KOPT-K1 (cell line): Measurements from ENCODE around the gene EIF5.
A peak's percentile ranks its signal among the peaks of the same experiment; 100 is the strongest.

Experiments
- H3K27ac ChIP-seq: fragments of 200-600 bp; sonication (generic); 2 replicates; pipeline ENCODE4 v1.5.1; 2016; ENCODE audit warnings: antibody characterized with exemption, mild to moderate bottlenecking, low read depth, low read length; ENCODE audit not compliant: poor library complexity, severe bottlenecking
- H3K36me3 ChIP-seq: fragments of 200-600 bp; sonication (generic); 2 replicates; pipeline ENCODE4 v1.5.1; 2017; ENCODE audit warnings: antibody characterized with exemption, mild to moderate bottlenecking, low read length, moderate library complexity; ENCODE audit not compliant: insufficient read depth
- H3K9me3 ChIP-seq: fragments of 200-600 bp; sonication (generic); 2 replicates; pipeline ENCODE4 v1.5.1; 2017; ENCODE audit warnings: antibody characterized with exemption, low read length, mild to moderate bottlenecking; ENCODE audit not compliant: insufficient read depth, poor library complexity, severe bottlenecking

The EIF5 gene

DNA sequence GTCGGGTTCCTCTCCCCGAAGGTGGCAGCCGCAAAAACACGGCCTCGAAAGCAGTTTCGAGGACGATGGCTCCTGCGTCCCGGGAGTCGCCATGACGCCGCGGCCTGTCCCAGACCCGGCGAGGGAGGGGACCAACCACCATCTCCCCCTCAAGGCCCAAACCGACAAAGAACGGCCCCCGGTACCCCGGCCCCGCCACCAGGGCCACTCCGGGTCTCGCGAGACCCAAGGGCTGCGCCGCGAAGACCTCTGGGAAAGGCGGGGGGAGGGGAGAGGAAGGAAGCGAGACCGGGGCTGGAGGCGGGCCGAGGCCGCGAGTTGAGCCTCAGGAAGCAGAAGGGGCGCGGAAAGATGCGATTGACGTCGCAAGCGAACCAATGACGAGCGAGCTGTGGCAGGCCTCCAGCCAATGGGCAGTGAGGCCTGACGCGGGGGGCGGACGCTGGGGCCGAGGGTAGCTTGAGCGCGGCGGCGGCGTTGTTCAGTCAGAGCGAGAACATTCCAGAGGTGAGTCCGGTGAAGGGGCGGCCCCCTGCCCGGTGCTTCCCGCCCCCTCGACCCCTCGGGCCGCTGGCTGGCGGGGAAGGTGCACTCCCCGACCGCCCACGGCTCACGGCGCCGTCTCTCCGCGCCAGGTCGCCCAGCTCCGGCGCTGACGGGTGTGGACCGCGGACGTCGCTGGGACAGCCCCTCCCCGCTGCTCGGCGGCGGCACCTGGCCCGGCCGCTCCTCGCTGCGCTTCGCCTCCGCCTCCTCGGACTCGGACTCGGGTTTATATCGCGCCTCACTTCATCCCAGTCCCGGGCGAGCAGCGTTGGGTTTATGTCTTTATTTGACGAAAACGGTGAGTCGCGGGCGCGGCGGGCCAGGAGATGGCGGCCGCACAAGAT, at the start of gene EIF5:
Gene EIF5 (plus strand): TSS at position 484 of the 890 bp plus-strand sequence. CDS start 1,624 bp downstream, outside the sequence.
- peaks cover 41% of the 10 kb centered on the region for H3K36me3 ChIP-seq
- peak within 1 kb of the TSS; percentile 100 for H3K27ac ChIP-seq
- no peaks in the 10 kb centered on the region for H3K9me3 ChIP-seq

DNA sequence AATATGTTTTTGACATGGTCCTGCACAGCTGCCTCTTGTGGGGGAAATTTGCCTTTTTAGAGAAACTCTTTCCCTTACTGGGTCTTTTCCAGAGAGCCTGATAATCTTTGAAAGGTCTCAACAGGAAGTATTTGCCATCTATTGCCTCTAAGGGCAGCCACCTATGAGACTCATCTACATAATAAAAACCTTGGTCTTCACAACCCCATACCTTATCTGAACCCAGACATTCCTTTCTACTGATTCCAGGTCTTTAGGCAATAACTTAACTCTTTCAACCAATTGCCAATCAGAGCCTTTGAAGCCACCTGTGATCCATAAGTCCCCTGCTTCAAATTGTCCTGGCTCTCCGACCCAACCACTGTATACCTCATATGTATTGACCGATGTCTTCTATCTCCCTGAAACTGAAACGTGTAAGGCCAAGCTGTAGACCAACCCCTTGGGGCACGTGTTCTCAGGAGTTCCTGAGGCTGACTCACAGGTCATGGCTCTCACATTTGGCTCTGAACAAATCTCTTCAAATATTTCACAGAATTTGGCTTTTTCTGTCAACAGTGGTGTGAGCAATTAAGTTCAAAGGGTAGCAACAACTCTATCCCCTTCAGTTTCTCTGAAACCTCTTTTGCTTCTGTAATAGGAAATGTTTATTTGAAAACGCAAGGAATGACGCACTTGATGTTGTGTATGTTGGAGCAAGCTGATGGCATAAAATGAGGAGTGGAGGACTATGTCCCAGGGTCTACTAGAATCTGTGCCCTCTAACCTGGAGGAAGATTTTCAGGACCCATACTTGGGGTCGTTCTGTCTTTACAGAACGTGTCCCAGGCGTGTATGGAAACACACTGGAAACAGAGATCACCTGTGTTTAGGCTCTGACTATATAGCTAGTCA, 49.2 kb upstream of the EIF5 start:
- Histone ChIP-seq H3K36me3 (no peaks in the 10 kb centered on the region), H3K9me3 (no peaks in the 10 kb centered on the region), H3K27ac (no peak overlapping the region)

DNA sequence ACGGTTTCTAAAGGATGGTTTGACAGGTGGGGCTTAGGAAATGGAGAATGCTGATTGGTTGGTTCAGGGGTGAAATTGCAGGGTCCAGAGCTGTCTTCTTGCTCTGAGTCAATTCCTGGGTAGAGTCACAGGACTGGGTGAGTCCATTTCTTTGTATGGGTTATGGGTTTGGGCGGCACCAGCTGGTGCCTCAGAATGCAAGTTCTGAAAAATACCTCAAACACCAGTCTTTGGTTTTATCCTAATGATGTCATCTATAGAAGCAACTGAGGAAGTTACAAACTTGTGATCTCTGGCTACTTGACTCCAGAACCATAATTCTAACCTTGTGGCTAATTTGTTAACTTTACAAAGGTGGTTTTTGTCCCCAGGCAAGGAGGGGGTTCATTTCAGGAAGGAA, 47.6 kb upstream of the EIF5 start:
- Histone ChIP-seq H3K27ac (no peak overlapping the region), H3K36me3 (no peaks in the 10 kb centered on the region), H3K9me3 (no peaks in the 10 kb centered on the region)

DNA sequence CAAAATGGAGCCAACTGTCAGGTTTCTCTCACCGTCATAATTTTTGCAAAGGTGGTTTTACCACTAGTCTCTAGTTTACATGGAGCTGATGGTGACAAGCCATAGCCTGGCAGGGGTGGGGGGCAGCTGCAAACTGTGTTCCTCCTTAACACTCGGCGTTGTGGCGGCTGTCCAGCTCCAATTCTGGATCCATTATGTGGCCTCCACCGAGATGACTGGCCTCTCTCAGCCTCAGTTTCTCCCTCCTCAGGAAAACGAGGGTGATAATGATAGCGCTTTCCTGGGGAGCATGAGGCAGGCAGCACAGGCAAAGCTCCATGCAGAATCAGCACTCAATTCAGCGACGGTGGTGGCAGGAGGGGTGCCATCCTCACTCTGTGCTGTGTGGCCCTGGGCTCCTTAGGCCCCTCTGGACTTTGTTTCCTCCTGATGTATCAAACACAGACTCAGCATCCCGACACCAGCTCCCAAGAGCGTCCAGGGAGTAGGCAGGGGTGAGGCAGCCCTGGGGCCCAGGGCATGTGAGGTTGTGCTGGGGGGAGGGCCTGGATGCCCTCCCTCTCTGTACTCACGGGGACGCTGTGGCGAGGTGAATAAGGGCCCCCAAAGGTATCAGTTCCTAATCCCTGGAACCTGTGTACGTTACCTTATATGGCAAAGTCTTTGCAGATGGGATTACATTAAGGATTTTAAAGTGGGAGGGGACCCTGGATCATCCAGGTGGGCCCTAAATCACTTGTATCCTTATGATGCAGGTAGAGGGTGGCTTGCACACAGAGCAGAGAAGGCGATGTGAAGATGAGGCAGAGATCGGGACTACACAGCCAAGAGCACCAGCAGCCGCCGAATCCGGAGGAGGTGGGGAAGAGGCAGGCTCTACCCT, 46.8 kb upstream of the EIF5 start:
- H3K9me3 ChIP-seq: no peaks in the 10 kb centered on the region
- H3K36me3 ChIP-seq: no peaks in the 10 kb centered on the region
- no peak overlapping the region for H3K27ac ChIP-seq

DNA sequence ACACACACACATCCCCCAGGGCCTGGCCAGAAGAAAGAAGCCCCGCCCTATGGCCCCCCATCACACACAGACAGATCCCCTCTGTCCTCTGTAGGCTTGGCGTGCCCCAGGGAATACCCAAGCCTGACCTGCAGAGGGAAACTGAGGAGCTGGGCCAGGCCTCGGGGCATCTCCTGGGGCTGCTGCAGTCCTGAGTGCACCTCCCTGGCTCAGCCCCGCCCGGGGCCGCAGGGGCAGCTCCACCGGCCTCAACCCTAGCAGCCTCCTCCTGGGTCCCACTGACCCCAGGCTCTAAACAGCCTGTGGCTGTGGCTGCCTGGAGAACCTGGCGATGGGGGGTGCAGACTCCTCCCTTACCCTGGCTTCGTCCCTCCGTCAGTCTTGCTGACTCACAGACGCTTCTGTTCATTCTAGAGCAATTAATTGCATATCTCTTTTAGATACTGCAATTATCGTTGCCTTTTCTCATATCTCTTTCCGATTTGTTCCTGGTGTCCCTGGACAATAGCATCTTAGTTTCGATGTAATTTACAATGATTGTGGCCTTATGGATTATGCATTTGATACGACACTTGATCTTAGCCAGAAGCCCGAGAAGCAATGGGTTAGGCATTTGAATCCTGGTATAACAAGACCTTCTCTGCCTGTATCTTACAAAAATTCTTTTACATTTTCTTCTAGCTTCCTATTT, 45.8 kb upstream of the EIF5 start:
- Histone ChIP-seq H3K9me3 (no peaks in the 10 kb centered on the region), H3K36me3 (no peaks in the 10 kb centered on the region), H3K27ac (no peak overlapping the region)

DNA sequence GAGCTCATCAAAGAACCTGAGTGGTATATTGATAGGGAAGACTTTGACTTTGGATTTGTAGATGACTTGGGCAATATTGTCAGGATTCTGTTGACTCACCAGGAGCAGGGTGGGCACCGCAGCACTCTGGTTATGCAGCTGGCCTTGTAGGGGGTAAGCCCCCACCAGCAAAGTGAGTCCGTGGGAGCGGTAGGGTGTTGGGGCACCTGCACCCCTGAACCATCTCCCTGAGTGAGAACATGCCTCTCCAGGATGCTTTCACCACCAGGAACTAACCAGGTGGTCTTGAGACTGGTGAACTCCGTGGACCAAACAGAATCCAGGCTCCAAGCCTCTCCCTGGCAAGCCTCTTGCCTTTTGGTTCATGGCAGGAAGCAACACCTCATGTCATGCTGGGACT, 44.0 kb upstream of the EIF5 start:
- Histone ChIP-seq H3K36me3 (no peaks in the 10 kb centered on the region), H3K9me3 (no peaks in the 10 kb centered on the region), H3K27ac (no peak overlapping the region)

DNA sequence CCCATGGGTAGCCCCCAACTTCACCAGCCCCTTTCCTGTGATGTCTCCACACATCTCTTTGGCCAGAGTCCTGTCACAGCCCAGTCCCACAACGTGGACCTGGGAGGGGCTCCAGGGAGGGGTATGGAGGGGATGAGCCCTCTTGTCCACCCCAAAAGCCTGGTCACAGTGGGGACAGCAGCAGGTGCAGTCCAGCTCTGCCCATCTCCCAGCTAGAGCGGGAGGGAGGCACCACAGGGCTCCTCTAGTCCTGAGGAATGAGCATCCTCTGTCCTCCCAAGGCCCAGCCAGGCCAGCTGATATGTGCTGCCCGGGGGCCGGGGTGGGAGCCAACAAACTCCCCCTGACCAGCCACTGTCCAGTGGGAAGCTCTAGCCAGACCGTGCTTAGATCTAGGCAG, 43.5 kb upstream of the EIF5 start:
- H3K36me3 ChIP-seq: no peaks in the 10 kb centered on the region
- H3K9me3 ChIP-seq: no peaks in the 10 kb centered on the region
- no peak overlapping the region for H3K27ac ChIP-seq

DNA sequence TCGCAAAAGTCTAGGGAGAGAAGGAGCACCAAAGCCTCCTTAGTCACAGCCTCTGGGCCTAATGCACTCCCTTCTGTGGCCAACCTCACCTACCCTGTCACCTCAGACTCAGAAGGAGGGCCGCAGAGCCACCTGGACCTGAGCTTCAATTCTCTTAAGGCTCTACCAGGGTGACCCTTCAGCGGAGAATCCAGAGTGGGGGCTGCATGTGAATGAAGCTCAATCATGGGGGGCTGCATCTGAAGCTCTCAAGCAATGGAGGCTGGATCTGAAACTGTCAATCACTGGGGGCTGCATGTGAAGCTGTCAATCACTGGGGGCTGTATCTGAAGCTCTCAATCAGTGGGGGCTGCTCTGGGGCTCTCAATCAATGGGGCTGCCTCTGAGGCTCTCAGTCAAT, 43.1 kb upstream of the EIF5 start:
- Histone ChIP-seq H3K9me3 (no peaks in the 10 kb centered on the region), H3K36me3 (no peaks in the 10 kb centered on the region), H3K27ac (no peak overlapping the region)

DNA sequence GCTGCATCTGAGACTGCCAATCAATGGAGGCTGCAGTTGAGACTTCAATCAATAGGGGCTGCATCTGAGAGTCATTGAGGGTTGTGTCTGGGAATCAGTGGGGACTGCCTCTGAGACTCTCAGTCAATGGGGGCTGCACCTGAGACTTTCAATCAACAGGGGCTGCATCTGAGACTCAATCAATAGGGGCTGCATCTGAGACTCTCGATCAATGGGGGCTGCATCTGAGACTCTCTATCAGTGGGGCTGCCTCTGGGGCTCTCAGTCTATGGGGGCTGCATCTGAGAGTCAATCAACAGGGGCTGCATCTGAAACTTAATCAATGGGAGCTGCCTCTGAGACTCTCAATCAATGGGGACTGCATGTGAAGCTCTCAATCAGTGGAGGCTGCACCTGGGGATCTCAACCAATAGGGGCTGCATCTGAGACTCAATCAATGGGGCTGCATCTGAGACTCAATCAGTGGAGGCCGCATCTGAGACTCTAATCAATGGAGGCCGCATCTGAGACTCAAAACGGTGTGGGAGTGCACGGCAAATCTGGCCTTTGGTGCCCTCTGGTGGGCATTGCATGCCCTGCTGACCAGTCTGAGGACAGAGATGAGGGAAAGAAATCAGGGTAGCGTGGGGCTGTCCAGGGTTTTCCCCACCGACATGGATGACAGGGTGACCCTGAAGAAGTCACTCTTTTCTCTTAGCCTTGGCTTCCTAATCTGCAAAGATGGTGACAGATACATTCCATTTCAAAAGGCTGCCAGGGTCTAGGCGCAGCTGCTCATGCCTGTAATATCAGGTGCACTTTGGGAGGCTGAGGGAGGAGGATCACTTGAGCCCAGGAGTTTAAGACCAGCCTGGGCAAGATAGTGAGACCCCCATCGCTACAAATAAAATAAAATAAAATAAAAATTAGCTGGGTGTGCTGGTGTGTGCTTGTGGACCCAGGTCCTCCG, 41.3 kb upstream of the EIF5 start:
- Histone ChIP-seq H3K9me3 (no peaks in the 10 kb centered on the region), H3K27ac (no peak overlapping the region)

DNA sequence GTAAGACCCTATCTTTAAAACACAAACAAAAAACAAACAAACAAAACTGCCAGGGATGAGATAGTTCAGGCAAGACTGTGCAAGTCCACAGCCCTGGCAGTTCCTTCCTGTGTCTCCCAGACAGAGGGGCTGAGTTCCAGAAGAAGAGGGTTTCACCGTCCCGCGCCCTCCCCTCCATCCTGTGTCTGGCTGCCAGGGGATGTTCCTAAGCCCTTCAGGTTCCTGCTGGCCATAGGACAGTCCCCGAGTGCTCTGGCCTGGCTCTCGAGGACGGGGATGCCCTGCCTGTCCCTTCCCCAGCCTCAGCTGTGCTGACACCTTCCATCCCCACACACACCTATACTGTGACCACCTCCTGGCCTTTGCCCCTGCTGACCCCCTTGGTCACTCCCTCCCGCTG, 40.6 kb upstream of the EIF5 start:
- no peaks in the 10 kb centered on the region for H3K36me3 ChIP-seq
- no peaks in the 10 kb centered on the region for H3K9me3 ChIP-seq
- no peak overlapping the region for H3K27ac ChIP-seq

More for the DNA sequence above, 41.3 kb upstream of the EIF5 start:
- H3K36me3 ChIP-seq: no peaks in the 10 kb centered on the region

DNA sequence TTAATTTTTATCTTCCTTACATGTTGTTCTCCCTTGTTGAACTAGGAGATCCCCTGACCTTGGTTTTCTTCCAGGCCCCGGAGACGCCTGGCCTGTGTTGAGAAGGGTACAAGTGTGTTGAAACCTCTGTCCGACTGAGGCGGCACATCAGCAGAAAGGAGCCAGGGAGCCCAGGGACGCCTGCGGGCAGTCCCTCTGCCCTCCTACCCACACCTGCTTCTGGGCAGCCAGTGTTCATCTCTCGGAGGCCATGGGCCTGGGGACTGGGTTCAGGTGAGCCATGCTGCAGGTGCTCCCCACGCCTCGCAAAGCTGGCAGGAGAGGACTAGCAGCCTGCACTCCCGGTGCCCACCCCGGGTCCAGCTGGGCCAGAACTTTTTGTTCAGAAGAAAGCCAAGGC, 39.9 kb upstream of the EIF5 start:
- Histone ChIP-seq H3K36me3 (no peaks in the 10 kb centered on the region), H3K27ac (no peak overlapping the region), H3K9me3 (no peaks in the 10 kb centered on the region)

DNA sequence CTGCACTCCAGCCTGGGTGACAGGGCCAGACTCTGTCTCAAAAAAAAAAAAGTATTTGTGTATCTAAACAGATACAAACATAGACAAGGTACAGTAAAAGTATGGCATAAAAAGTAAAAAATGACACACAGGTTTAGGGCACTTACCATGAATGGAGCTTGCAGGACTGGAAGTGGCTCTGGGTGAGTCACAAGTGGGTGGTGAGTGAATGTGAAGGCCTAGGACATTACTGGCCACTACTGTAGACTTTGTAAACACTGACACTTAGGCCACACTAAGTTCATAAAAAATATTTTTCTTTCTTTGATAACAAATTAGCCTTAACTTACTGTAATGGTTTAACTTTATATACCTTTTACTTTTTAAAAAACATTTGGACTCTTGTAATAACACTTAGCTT, 38.0 kb upstream of the EIF5 start:
- H3K36me3 ChIP-seq: no peaks in the 10 kb centered on the region
- no peak overlapping the region for H3K27ac ChIP-seq

DNA sequence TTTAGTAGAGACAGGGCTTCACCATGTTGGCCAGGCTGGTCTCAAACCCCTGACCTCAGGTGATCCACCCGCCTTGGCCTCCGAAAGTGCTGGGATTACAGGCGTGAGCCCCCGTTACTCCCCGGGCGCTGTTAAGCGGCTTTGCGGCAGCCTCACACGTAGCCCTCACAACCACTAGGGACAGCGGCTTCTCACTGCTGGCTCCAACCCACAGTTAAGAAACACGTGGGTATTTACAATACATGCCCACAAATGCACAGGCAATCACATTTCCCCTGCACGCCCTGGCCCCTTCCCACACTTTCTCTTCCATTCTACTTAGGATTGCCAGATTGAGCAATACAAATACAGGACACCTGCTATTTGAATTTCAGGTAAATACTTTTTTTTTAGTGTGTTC, 37.0 kb upstream of the EIF5 start:
- no peaks in the 10 kb centered on the region for H3K9me3 ChIP-seq
- no peak overlapping the region for H3K27ac ChIP-seq
- no peaks in the 10 kb centered on the region for H3K36me3 ChIP-seq

More for the DNA sequence above, 38.0 kb upstream of the EIF5 start:
- no peaks in the 10 kb centered on the region for H3K9me3 ChIP-seq
